ENCODE data around the gene ELK3.

DNA sequence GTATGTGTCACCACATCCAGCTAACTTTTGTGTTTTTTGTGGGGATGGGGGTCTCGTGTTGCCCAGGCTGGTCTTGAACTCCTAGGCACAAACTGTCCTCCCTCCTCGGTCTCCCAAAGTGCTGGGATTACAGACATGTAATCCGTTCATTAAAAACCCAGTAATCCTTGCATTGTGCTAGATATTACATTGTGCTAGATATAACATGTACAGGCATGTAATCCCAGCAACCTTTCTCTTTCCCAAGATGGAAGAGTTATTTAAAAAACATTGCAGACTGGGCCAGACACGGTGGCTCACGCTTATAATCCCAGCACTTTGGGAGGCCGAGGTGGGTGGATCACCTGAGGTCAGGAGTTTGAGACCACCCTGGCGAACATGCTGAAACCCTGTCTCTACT, 19.7 kb downstream of the ELK3 start:
- no peak for TF ChIP-seq ZFP30 (CRISPR knock-in tag; IDR thresholded peaks at IDR 0.05)
- TF ChIP-seq, protein P1, sequence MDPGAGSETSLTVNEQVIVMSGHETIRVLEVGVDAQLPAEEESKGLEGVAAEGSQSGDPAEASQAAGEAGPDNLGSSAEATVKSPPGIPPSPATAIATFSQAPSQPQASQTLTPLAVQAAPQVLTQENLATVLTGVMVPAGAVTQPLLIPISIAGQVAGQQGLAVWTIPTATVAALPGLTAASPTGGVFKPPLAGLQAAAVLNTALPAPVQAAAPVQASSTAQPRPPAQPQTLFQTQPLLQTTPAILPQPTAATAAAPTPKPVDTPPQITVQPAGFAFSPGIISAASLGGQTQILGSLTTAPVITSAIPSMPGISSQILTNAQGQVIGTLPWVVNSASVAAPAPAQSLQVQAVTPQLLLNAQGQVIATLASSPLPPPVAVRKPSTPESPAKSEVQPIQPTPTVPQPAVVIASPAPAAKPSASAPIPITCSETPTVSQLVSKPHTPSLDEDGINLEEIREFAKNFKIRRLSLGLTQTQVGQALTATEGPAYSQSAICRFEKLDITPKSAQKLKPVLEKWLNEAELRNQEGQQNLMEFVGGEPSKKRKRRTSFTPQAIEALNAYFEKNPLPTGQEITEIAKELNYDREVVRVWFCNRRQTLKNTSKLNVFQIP (CRISPR knock-in tag; IDR thresholded peaks at IDR 0.05; ENCODE audit: borderline replicate concordance, low read depth): no peak
- no peak for TF ChIP-seq ARNTL (CRISPR knock-in tag; IDR thresholded peaks at IDR 0.05; ENCODE audit: borderline replicate concordance, low read depth)
- TF ChIP-seq, protein P2, sequence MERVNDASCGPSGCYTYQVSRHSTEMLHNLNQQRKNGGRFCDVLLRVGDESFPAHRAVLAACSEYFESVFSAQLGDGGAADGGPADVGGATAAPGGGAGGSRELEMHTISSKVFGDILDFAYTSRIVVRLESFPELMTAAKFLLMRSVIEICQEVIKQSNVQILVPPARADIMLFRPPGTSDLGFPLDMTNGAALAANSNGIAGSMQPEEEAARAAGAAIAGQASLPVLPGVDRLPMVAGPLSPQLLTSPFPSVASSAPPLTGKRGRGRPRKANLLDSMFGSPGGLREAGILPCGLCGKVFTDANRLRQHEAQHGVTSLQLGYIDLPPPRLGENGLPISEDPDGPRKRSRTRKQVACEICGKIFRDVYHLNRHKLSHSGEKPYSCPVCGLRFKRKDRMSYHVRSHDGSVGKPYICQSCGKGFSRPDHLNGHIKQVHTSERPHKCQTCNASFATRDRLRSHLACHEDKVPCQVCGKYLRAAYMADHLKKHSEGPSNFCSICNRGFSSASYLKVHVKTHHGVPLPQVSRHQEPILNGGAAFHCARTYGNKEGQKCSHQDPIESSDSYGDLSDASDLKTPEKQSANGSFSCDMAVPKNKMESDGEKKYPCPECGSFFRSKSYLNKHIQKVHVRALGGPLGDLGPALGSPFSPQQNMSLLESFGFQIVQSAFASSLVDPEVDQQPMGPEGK (CRISPR knock-in tag; IDR thresholded peaks at IDR 0.05; ENCODE audit: borderline replicate concordance): no peak
- TF ChIP-seq, protein P3, sequence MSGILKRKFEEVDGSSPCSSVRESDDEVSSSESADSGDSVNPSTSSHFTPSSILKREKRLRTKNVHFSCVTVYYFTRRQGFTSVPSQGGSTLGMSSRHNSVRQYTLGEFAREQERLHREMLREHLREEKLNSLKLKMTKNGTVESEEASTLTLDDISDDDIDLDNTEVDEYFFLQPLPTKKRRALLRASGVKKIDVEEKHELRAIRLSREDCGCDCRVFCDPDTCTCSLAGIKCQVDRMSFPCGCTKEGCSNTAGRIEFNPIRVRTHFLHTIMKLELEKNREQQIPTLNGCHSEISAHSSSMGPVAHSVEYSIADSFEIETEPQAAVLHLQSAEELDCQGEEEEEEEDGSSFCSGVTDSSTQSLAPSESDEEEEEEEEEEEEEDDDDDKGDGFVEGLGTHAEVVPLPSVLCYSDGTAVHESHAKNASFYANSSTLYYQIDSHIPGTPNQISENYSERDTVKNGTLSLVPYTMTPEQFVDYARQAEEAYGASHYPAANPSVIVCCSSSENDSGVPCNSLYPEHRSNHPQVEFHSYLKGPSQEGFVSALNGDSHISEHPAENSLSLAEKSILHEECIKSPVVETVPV (CRISPR knock-in tag; IDR thresholded peaks at IDR 0.05): no peak
- no peak for TF ChIP-seq RARB (CRISPR knock-in tag; IDR thresholded peaks at IDR 0.05)
- TF ChIP-seq ISL1 (CRISPR knock-in tag; IDR thresholded peaks at IDR 0.05): no peak
